ENCODE results near the gene LARP6. TPM values are rescaled to one million over a fixed set of nuclear protein-coding genes. Genes with fewer than 3 reads are reported as not detected.
"Not testable (repeated sequence)": the region's sequence is repeated elsewhere in the genome, so short reads cannot be mapped to it uniquely, and the experiment has no call there.

Gene LARP6
- total RNA-seq, 4 donors from 2014 or later: 56.6 to 105 (median 76.3) TPM

- ATAC-seq (ENCODE audit: low FRiP score) (no peak), DNase-seq (ENCODE audit: low spot score) (no peak)
- no peak for TF ChIP-seq CTCF (IDR thresholded peaks at IDR 0.05)
Observed at GRCh38 chr15:70818580-70818979, 35.4 kb downstream of the LARP6 start.

- ATAC-seq (ENCODE audit: low FRiP score) (no peak), DNase-seq (ENCODE audit: low spot score) (no peak)
- no peak for TF ChIP-seq CTCF (IDR thresholded peaks at IDR 0.05)
Observed at GRCh38 chr15:70817266-70817665, 36.7 kb downstream of the LARP6 start.

- TF ChIP-seq CTCF (IDR thresholded peaks at IDR 0.05): no peak
- no peak for DNase-seq (ENCODE audit: low spot score)
- ATAC-seq (ENCODE audit: low FRiP score): no peak
Observed at GRCh38 chr15:70815604-70816003, 38.4 kb downstream of the LARP6 start.

GRCh38 chr15:70815011-70815410, 38.9 kb downstream of the LARP6 start:
- not testable (repeated sequence) for ATAC-seq (ENCODE audit: low FRiP score); DNase-seq (ENCODE audit: low spot score)

- no peak for DNase-seq (ENCODE audit: low spot score)
- no peak for ATAC-seq (ENCODE audit: low FRiP score)
- TF ChIP-seq CTCF (IDR thresholded peaks at IDR 0.05): no peak
Observed at GRCh38 chr15:70812827-70813364, 41.1 kb downstream of the LARP6 start.

- TF ChIP-seq CTCF (IDR thresholded peaks at IDR 0.05): no peak
- no peak for DNase-seq (ENCODE audit: low spot score)
- no peak for ATAC-seq (ENCODE audit: low FRiP score)
Observed at GRCh38 chr15:70810916-70811578, 42.9 kb downstream of the LARP6 start.

GRCh38 chr15:70806992-70807712, 46.8 kb downstream of the LARP6 start:
- TF ChIP-seq CTCF (IDR thresholded peaks at IDR 0.05): no peak
- no peak for DNase-seq (ENCODE audit: low spot score)
- ATAC-seq (ENCODE audit: low FRiP score): no peak

GRCh38 chr15:70804388-70804787, 49.6 kb downstream of the LARP6 start:
- not testable (repeated sequence) for DNase-seq (ENCODE audit: low spot score); ATAC-seq (ENCODE audit: low FRiP score)

Data from omental fat pad (tissue), 4 donors.